Fibroblast of skin of right biceps (primary cell): ENCODE results near the gene MB21D2.
"Not testable (repeated sequence)": the region's sequence is repeated elsewhere in the genome, so short reads cannot be mapped to it uniquely, and the experiment has no call there.

Source experiments
- DNase-seq: peaks from one replicate; pipeline ENCODE4 v3.0.0-alpha.2; 2013

The MB21D2 gene

GRCh38 chr3:192917404-192918274 lies at the start of gene MB21D2:
Gene MB21D2, minus strand, starts transcription at chr3:192917856. Its CDS starts 16 bp downstream, at chr3:192917840.
- peak; percentile 89 for DNase-seq

- DNase-seq: not testable (repeated sequence)
These were observed 47.5 kb upstream of the MB21D2 start for GRCh38 chr3:192964959-192965719.

GRCh38 chr3:192959773-192960172 lies 42.1 kb upstream of the MB21D2 start:
- no peak for DNase-seq

GRCh38 chr3:192958219-192958872 lies 40.7 kb upstream of the MB21D2 start:
- no peak for DNase-seq

- DNase-seq: peak; percentile 94
These were observed 39.9 kb upstream of the MB21D2 start for GRCh38 chr3:192957441-192958021.

- peak; percentile 70 for DNase-seq
These were observed 36.3 kb upstream of the MB21D2 start for GRCh38 chr3:192953926-192954325.

- no peak for DNase-seq
These were observed 29.8 kb upstream of the MB21D2 start for GRCh38 chr3:192947421-192947820.

- peak; percentile 65 for DNase-seq
These were observed 25.7 kb upstream of the MB21D2 start for GRCh38 chr3:192943393-192943792.

GRCh38 chr3:192942625-192943024 lies 25.0 kb upstream of the MB21D2 start:
- no peak for DNase-seq

- DNase-seq: no peak
These were observed 22.5 kb upstream of the MB21D2 start for GRCh38 chr3:192940129-192940528.

- DNase-seq: peak; percentile 88
These were observed 17.8 kb upstream of the MB21D2 start for GRCh38 chr3:192935441-192935840.

GRCh38 chr3:192933779-192934460 lies 16.3 kb upstream of the MB21D2 start:
- DNase-seq: peak; percentile 72

GRCh38 chr3:192933259-192933658 lies 15.6 kb upstream of the MB21D2 start:
- DNase-seq: no peak

- DNase-seq: no peak
These were observed 14.2 kb upstream of the MB21D2 start for GRCh38 chr3:192931825-192932224.

GRCh38 chr3:192930577-192930976 lies 12.9 kb upstream of the MB21D2 start:
- peak; percentile 54 for DNase-seq

- peak; percentile 89 for DNase-seq
These were observed 12.3 kb upstream of the MB21D2 start for GRCh38 chr3:192929755-192930547.

GRCh38 chr3:192929146-192929545 lies 11.5 kb upstream of the MB21D2 start:
- peak; percentile 60 for DNase-seq

GRCh38 chr3:192928720-192929119 lies 11.1 kb upstream of the MB21D2 start:
- no peak for DNase-seq

GRCh38 chr3:192928016-192928415 lies 10.4 kb upstream of the MB21D2 start:
- no peak for DNase-seq

- no peak for DNase-seq
These were observed 9.4 kb upstream of the MB21D2 start for GRCh38 chr3:192927016-192927415.

GRCh38 chr3:192923731-192924130 lies 6.1 kb upstream of the MB21D2 start:
- DNase-seq: no peak

GRCh38 chr3:192921793-192922192 lies 4.1 kb upstream of the MB21D2 start:
- DNase-seq: no peak
